Neural cell (in vitro differentiated cells): ENCODE measurements around the gene CDKN3. TPM values are rescaled to one million over a fixed set of nuclear protein-coding genes. Genes with fewer than 3 reads are reported as not detected.

Experiments
- H2AFZ ChIP-seq: fragments of 200-600, 300-800 bp; sonication (generic), shearing (Covaris generic); 2 replicates; pipeline ENCODE4 v1.6.0; 2014; ENCODE audit warnings: low read depth, mild to moderate bottlenecking, antibody characterized with exemption, low read length, moderate library complexity
- H3F3A ChIP-seq: fragments of 200-600 bp; shearing (Covaris generic); 2 replicates; pipeline ENCODE4 v1.6.1; 2016; ENCODE audit warnings: mild to moderate bottlenecking, moderate library complexity, mixed read lengths, antibody characterized with exemption, low read length; ENCODE audit not compliant: insufficient read depth, poor library complexity, severe bottlenecking
- H3K27ac ChIP-seq: fragments of 200-600, 300-800 bp; sonication (generic), shearing (Covaris generic); 2 replicates; pipeline ENCODE4 v1.5.1; 2014; ENCODE audit warnings: mild to moderate bottlenecking, low read length, moderate library complexity
- H3K27me3 ChIP-seq: fragments of 300-800, 200-600 bp; sonication (generic), shearing (Covaris generic); 2 replicates; pipeline ENCODE4 v1.6.0; 2014; ENCODE audit warnings: mild to moderate bottlenecking, low read depth, low read length, moderate library complexity; ENCODE audit not compliant: insufficient read depth
- H3K36me3 ChIP-seq: fragments of 300-800, 200-600 bp; sonication (generic), shearing (Covaris generic); 2 replicates; pipeline ENCODE4 v1.5.1; 2014; ENCODE audit warnings: mild to moderate bottlenecking, antibody characterized with exemption, low read length, moderate library complexity; ENCODE audit not compliant: insufficient read depth
- H3K4me2 ChIP-seq: fragments of 300-800, 200-600 bp; sonication (generic), shearing (Covaris generic); 2 replicates; pipeline ENCODE4 v1.6.0; 2014; ENCODE audit warnings: mild to moderate bottlenecking, low read length
- H3K4me3 ChIP-seq: fragments of 300-800, 200-600 bp; sonication (generic), shearing (Covaris generic); 2 replicates; pipeline ENCODE4 v1.5.1; 2014; ENCODE audit warnings: mild to moderate bottlenecking, low read length, moderate library complexity
- H3K79me2 ChIP-seq: fragments of 200-600 bp; shearing (Covaris generic); replicated peaks from 2 replicates; pipeline ENCODE4 v1.6.0; 2014; ENCODE audit warnings: mild to moderate bottlenecking, low read length, moderate library complexity; ENCODE audit not compliant: insufficient read depth
- H3K9ac ChIP-seq: fragments of 300-800, 200-600 bp; sonication (generic), shearing (Covaris generic); 2 replicates; pipeline ENCODE4 v1.6.1; 2016; ENCODE audit warnings: mild to moderate bottlenecking, low read length, mixed read lengths
- H3K9me2 ChIP-seq: fragments of 200-600 bp; shearing (Covaris generic); 2 replicates; pipeline ENCODE4 v1.6.1; 2016; ENCODE audit warnings: mild to moderate bottlenecking, low read length, mixed read lengths; ENCODE audit not compliant: insufficient read depth
- H3K9me3 ChIP-seq: fragments of 200-600, 300-800 bp; sonication (generic), shearing (Covaris generic); 2 replicates; pipeline ENCODE4 v1.6.1; 2016; ENCODE audit warnings: mild to moderate bottlenecking, mixed run types, low read length, moderate library complexity, mixed read lengths
- H4K20me1 ChIP-seq: fragments of 200-600 bp; shearing (Covaris generic); 2 replicates; pipeline ENCODE4 v1.6.1; 2016; ENCODE audit warnings: mild to moderate bottlenecking, mixed run types; ENCODE audit not compliant: insufficient read depth
- EP300 ChIP-seq: fragments of 450-650 bp; conservative IDR thresholded peaks from 2 replicates; pipeline ENCODE4 v1.6.1; 2014; ENCODE audit warnings: antibody characterized with exemption, mild to moderate bottlenecking, moderate library complexity; ENCODE audit not compliant: poor library complexity, severe bottlenecking
- EZH2 ChIP-seq: fragments of 200-600, 300-800 bp; shearing (Covaris generic), sonication (generic); IDR thresholded peaks from 2 replicates; pipeline ENCODE4 v1.6.1; 2014; ENCODE audit warnings: antibody characterized with exemption, low read length, borderline replicate concordance, mild to moderate bottlenecking; ENCODE audit not compliant: insufficient read depth, poor library complexity, severe bottlenecking
- MXI1 ChIP-seq: fragments of 450-650 bp; conservative IDR thresholded peaks from 2 replicates; pipeline ENCODE4 v1.6.1; 2014; ENCODE audit warnings: antibody characterized with exemption, mild to moderate bottlenecking; ENCODE audit not compliant: poor library complexity, severe bottlenecking
- POLR2AphosphoS5 ChIP-seq: IDR thresholded peaks from 2 replicates; pipeline ENCODE4 v1.6.1; 2012
- RAD21 ChIP-seq: fragments of 450-650 bp; conservative IDR thresholded peaks from 2 replicates; pipeline ENCODE4 v1.6.1; 2014; ENCODE audit warnings: antibody characterized with exemption, mild to moderate bottlenecking, moderate library complexity
- REST ChIP-seq: IDR thresholded peaks from 2 replicates; pipeline ENCODE4 v1.6.1; 2012; ENCODE audit warnings: borderline replicate concordance
- SMC3 ChIP-seq: fragments of 450-650 bp; conservative IDR thresholded peaks from 2 replicates; pipeline ENCODE4 v1.6.1; 2014; ENCODE audit warnings: antibody characterized with exemption, mild to moderate bottlenecking, moderate library complexity; ENCODE audit not compliant: poor library complexity
- TAF1 ChIP-seq: IDR thresholded peaks from 2 replicates; pipeline ENCODE4 v1.6.1; 2012; ENCODE audit warnings: low read depth
- polyA plus RNA-seq: library from polyadenylated mRNA; depleted of rRNA; stranded (reverse); fragments of >200 nt; gene quantifications from 2 replicates; pipeline ENCODE4 v1.2.3, GENCODE V29; 2014
- TF ChIP-seq, protein P1 (sequence below): fragments of 450-650 bp; IDR thresholded peaks from 2 replicates; pipeline ENCODE4 v1.5.1; 2014; ENCODE audit warnings: antibody characterized with exemption, mild to moderate bottlenecking, moderate library complexity; ENCODE audit not compliant: poor library complexity, severe bottlenecking

The CDKN3 gene
- polyA plus RNA-seq, 1 donor from 2014 or later, result 5.9 TPM

- no peak for TF ChIP-seq POLR2AphosphoS5
- no peak for TF ChIP-seq EZH2
- TF ChIP-seq, protein P1, sequence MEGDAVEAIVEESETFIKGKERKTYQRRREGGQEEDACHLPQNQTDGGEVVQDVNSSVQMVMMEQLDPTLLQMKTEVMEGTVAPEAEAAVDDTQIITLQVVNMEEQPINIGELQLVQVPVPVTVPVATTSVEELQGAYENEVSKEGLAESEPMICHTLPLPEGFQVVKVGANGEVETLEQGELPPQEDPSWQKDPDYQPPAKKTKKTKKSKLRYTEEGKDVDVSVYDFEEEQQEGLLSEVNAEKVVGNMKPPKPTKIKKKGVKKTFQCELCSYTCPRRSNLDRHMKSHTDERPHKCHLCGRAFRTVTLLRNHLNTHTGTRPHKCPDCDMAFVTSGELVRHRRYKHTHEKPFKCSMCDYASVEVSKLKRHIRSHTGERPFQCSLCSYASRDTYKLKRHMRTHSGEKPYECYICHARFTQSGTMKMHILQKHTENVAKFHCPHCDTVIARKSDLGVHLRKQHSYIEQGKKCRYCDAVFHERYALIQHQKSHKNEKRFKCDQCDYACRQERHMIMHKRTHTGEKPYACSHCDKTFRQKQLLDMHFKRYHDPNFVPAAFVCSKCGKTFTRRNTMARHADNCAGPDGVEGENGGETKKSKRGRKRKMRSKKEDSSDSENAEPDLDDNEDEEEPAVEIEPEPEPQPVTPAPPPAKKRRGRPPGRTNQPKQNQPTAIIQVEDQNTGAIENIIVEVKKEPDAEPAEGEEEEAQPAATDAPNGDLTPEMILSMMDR, result no peak
- TF ChIP-seq SMC3, result no peak
- TF ChIP-seq TAF1, result no peak
- no peak for TF ChIP-seq EP300
- no peak for TF ChIP-seq REST
- no peak for TF ChIP-seq MXI1
- no peak for TF ChIP-seq RAD21
Observed at GRCh38 chr14:54465654-54466053, 68.8 kb downstream of the CDKN3 start.

GRCh38 chr14:54467280-54467679 lies 70.5 kb downstream of the CDKN3 start:
- no peaks in the 10 kb centered on the region for H3K79me2 ChIP-seq
- H4K20me1 ChIP-seq, result no peaks in the 10 kb centered on the region
- H3K9ac ChIP-seq, result no peak overlapping the region
- no peaks in the 10 kb centered on the region for H3K27me3 ChIP-seq
- H3K27ac ChIP-seq, result no peak overlapping the region
- no peaks in the 10 kb centered on the region for H3K36me3 ChIP-seq
- no peaks in the 10 kb centered on the region for H3K9me2 ChIP-seq
- TF ChIP-seq TAF1, result no peak
- TF ChIP-seq, protein P1, result no peak
- no peak for TF ChIP-seq EZH2
- TF ChIP-seq REST, result no peak
- no peak for TF ChIP-seq EP300
- TF ChIP-seq SMC3, result no peak
- TF ChIP-seq RAD21, result no peak
- TF ChIP-seq MXI1, result no peak
- H3K4me2 ChIP-seq, result no peak overlapping the region
- no peak overlapping the region for H3K4me3 ChIP-seq
- no peaks in the 10 kb centered on the region for H3K9me3 ChIP-seq
- no peaks in the 10 kb centered on the region for H3F3A ChIP-seq
- no peak overlapping the region for H2AFZ ChIP-seq

More at GRCh38 chr14:54465654-54466053, 68.8 kb downstream of the CDKN3 start:
- Histone ChIP-seq H3K79me2 (no peaks in the 10 kb centered on the region), H3K9ac (no peak overlapping the region), H3K36me3 (no peaks in the 10 kb centered on the region), H3K27ac (no peak overlapping the region), H4K20me1 (no peaks in the 10 kb centered on the region), H3K27me3 (no peaks in the 10 kb centered on the region), H3K4me3 (no peak overlapping the region), H3K9me3 (no peaks in the 10 kb centered on the region), H3K4me2 (no peak overlapping the region), H3K9me2 (no peaks in the 10 kb centered on the region), H3F3A (no peaks in the 10 kb centered on the region), H2AFZ (no peak overlapping the region)
